Stromal cell of bone marrow (primary cell): Measurements from ENCODE around the gene PTPN9.
"Not testable (repeated sequence)": the region's sequence is repeated elsewhere in the genome, so short reads cannot be mapped to it uniquely, and the experiment has no call there.

ENCODE experiments used
- DNase-seq: peaks from one replicate; pipeline ENCODE4 v3.0.0-alpha.2; 2012; ENCODE audit warnings: low read depth

The PTPN9 gene

DNA sequence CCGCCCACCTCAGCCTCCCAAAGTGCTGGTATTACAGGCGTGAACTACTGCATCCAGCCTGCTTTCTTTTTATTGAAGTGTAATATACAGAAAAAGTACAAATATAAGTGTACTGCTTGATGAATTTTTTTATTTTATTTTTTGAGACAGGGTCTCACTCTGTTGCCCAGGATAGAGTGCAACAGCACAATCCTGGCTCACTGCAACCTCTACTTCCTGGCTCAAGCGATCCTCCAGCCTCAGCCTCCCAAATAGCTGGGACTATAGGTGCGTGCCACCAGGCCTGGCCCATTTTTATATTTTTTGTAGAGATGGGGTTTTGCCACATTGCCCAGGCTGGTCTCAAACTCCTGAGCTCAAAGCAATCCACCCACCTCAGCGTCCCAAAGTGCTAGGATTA lies 3.8 kb upstream of the PTPN9 start:
- not testable (repeated sequence) for DNase-seq

- DNase-seq: no peak
Measured at GRCh38 chr15:75578173-75578947, 755 bp downstream of the PTPN9 start.

DNA sequence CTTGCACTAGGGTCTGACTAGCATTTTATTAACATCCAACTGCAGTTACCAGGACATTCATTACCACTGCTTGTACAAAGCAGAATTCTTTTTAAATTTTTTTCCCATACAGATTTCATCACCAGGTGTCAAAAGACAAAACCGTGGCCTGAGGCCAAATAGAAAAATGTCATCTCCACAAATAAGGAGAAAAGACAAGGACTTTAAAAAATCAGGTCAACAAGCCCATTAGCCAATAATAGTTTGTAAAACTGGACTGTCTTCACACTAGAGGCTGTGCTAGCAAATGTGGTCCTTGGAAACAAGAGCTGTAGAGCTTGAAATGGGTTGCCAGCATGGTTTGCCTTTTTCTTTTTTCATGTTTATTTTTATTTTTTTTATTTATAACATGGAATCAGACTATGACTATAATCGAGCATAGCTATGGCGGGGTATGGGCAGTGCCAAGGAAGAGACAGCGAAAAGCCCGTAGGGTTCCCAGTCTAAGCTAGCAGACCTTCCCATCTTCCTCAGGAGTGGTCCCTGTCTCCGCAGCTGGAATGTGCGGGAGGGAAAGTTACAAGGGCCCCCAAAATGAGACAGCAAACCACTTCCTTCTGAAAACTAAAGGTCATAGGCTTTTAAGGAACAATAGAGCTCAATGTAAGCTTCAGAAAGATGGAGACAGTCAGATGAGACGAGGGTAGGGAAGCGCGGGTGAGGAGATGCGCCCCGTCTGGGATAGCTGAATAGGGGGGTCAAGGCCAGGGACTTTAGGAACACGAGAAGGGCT lies 1.5 kb downstream of the PTPN9 start:
- DNase-seq: no peak

- DNase-seq: no peak
Measured at GRCh38 chr15:75573648-75574384, 5.3 kb downstream of the PTPN9 start.

DNA sequence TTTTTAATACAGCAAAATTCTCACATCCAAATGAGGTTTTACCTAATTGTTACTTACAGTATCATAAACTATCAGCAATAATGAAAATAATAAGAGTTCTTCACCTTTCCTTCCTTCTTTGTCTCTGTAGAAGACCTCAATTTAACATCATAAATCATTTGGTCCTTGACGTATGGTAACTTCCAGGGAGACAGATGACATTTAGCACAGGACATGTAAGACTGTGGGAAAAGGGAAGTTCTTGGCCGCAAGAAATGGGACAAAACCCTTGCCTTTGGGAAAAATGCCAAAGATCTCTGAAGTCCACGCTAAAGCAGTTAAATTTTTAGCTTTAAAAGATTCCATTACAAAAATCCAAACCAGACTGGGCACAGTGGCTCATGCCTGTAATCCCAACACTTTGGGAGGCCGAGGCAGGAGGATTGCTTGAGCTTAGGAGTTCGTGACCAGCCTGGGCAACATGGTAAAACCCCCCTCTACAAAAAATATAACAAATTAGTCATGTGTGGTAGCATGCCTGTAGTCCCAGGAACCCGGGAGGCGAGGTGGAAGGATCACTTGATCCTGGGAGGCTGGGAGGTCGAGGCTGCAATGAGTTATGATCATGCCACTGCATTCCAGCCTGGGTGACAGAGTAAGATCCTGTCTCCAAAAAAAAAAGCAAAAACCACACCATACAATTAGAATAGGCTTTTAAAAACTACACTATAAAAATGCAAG lies 8.8 kb downstream of the PTPN9 start:
- no peak for DNase-seq

GRCh38 chr15:75565062-75565970 lies 13.8 kb downstream of the PTPN9 start:
- no peak for DNase-seq

GRCh38 chr15:75561888-75562287 lies 17.2 kb downstream of the PTPN9 start:
- no peak for DNase-seq

DNA sequence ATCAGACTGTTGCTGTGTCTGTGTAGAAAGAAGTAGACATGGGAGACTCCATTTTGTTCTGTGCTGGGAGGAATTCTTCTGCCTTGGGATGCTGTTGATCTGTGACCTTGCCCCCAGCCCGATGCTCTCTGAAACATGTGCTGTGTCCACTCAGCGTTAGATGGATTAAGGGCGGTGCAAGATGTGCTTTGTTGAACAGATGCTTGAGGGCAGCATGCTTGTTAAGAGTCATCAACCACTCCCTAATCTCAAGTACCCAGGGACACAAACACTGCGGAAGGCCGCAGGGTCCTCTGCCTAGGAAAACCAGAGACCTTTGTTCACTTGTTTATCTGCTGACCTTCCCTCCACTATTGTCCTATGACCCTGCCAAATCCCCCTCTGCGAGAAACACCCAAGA lies 19.8 kb downstream of the PTPN9 start:
- not testable (repeated sequence) for DNase-seq

GRCh38 chr15:75558955-75559354 lies 20.2 kb downstream of the PTPN9 start:
- not testable (repeated sequence) for DNase-seq

DNA sequence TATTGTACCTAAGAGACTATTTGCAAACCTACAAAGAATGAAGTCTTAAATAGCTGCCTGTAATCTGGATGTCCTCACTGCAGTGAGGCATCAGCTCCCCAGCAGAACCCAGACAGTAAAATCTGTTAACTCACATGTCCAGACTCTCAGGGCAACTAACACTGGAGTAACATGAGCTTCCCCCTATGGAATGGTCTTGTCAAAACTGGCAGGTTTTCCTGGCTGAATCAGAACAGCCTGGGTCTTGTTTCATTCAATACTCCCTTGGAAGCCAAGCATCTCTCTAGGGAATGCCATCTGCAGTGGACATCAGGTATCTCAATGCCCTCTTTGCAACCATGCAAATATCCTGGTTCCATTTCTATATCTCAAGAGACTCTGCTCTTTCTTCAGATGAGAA lies 24.4 kb downstream of the PTPN9 start:
- peak; percentile 69 for DNase-seq

DNA sequence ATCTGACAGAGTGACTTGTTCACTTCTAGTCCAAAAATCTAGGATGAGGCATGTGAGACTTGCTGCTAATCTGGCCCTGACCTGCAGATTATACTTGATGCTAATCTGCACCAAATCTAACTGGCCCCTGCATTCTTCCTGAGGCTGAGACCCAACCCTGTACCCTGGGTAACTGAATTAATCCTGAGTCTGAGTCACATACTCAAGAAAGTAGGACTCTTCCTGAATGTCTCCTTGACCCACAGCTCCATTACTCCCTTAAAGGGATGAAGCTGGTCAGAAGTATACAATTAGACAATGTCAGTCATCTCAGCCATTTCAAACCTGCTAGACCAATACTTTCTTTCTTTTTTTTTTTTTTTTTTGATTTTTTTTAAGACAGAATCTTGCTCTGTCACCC lies 25.5 kb downstream of the PTPN9 start:
- DNase-seq: no peak

DNA sequence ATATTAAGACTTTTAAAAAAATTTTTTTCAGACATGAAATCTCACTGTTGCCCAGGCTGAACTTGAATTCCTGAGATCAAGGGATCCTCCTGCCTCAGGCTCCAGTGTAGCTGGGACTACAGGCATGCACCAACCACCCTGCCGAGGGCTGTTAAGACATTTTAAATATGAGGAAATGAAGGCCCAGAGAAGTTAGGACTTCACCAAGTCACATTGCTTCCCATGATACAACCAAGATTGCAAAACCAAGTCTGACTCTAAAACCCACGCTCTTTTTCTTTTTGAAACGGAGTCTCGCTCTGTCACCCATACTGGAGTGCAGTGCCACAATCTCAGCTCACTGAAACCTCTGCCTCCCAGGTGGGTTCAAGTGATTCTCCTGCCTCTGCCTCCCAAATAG lies 28.0 kb downstream of the PTPN9 start:
- DNase-seq: no peak

GRCh38 chr15:75545064-75545463 lies 34.1 kb downstream of the PTPN9 start:
- no peak for DNase-seq

DNA sequence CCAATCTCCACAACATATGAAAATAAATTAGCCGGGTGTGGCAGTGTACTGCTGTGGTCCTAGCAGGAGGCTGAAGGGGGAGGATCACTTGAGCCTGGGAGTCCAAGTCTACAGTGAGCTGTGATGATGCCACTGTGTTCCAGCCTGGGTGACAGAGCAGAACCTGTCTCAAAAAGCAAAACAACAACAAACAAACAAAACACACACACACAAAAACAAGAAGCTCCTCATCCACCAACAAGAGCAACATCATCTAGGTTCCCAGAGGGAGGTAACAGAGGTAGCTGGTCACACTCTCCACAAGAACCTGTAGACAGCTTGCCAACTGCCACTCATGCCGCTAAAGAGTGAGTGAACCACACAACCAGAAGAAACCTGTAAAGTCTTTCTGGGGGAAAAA lies 34.8 kb downstream of the PTPN9 start:
- DNase-seq: no peak

DNA sequence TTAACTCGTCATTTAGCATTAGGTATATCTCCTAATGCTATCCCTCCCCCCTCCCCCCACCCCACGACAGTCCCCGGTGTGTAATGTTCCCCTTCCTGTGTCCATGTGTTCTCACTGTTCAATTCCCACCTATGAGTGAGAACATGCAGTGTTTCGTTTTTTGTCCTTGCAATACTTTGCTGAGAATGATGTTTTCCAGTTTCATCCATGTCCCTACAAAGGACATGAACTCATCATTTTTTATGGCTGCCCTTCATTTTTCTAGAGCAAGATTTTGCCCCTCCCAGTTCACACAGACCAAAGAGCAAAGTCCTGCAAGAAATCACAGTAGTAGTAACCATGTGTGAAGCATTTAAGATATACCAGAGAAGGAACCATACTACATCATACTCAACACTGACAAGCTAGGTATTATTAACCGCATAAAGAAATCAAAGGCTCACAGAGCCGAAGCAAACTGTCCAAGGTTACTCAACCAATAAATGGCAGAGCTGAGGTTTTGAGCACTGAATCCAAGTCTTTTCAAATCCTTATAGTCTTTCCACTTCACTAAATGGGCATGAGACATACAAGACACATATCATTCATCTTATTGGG lies 36.1 kb downstream of the PTPN9 start:
- DNase-seq: not testable (repeated sequence)

DNA sequence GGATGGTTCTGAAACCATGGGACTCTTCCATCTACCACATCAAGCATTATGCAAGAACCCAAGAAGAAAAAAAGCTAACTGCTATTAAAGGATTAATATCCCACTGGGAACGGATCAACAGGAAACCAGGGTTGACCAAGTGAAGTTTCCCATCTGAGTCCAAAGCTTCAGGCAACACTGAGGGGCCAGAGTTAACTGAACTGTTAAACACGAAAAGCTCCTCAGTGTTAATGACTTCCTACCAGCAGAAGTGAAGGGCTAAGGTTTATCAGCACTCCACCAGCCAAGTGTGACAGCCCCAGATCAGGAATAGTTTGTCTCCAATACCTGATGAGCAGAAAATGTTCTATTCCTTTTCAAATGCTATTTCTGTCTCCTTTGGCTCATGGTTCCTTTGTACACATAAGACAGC lies 36.7 kb downstream of the PTPN9 start:
- no peak for DNase-seq

DNA sequence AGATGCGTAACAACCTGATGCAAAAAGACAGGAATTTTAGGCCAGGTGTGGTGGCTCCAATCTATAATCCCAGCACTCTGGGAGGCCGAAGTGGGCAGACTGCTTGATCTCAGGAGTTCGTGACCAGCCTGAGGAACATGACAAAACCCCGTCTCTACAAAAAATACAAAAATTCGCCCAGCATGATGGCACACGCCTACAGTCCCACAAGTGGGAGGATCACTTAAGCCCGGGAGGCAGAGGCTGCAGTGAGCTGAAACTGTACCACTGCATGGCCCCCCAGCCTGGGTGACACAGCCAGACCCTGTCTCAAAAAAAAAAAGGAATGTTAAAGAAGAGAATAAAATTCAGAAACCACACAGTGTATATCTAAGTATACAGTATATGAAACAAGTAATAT lies 40.7 kb downstream of the PTPN9 start:
- DNase-seq: no peak

DNA sequence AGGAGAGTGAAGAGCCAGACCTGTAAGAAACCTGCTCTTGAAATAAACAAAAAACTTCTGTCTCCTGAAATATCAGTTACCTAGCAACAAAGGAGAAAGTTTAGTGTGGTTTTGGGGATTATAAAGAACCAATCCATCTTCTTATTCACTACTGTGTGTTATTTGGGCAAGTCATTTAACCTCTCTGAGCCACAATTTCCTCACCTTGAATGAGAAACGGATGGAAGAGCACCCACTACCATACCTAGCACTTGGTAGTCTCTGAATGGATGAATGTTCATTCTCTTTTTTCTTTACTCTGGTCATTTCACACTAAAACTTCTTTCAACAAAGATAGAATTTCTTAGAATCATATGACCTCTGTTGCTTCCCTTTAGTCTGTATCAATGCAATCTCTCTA lies 45.2 kb downstream of the PTPN9 start:
- DNase-seq: no peak

GRCh38 chr15:75532413-75533250 lies 46.5 kb downstream of the PTPN9 start:
- DNase-seq: peak; percentile 58

DNA sequence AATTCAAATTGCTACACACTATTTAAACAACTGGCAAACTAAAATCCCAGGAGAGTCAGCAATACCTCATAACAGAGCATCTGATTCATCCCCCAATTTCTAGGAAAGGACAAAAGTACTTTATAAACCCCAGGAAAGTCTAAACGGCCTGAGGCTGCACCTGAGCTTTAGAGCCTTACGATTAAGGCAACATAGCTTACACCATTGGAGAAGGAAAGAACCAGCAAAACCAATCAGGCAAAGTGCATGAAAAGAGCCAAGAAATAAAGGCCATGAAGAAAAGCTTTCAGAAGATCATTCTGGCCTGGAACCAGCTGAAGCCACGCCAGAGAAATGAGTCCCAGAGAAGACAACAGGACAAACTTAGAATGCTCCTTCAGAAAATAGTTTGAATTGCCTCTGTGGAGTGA lies 48.1 kb downstream of the PTPN9 start:
- DNase-seq: peak; percentile 53
